Ovary (tissue), 9 donors: ENCODE results near the gene RD3L. TPM values are rescaled to one million over a fixed set of nuclear protein-coding genes. Genes with fewer than 3 reads are reported as not detected.

Experiments used
- DNase-seq, 5 donors: peaks; one replicate each; pipeline ENCODE4 v3.0.0-alpha.2; 2019 to 2020
- H3K27ac ChIP-seq, 2 donors: fragments of 200-600 bp; one replicate each; pipeline versions ENCODE4 v1.5.1 to v1.8.0; 2019 to 2022
- H3K27me3 ChIP-seq: fragments of 200-600 bp; one replicate; pipeline ENCODE4 v1.8.0; 2022
- H3K36me3 ChIP-seq: fragments of 200-600 bp; sonication (generic); one replicate; pipeline ENCODE4 v1.5.1; 2019
- H3K4me1 ChIP-seq: one replicate; pipeline ENCODE4 v1.8.1; 2013; ENCODE audit warnings: mild to moderate bottlenecking, moderate library complexity; ENCODE audit not compliant: insufficient read depth
- H3K4me3 ChIP-seq: fragments of 200-600 bp; sonication (generic); one replicate; pipeline ENCODE4 v1.5.1; 2017
- H3K9me3 ChIP-seq, 2 donors: fragments of 200-600 bp in 1 of 2; sonication (generic) in 1 of 2; one replicate each; pipeline versions ENCODE4 v1.5.1 to v1.8.1; 2013 to 2019; ENCODE audit warnings: mild to moderate bottlenecking in 1 of 2, moderate library complexity in 1 of 2
- EP300 ChIP-seq: sonication (generic); formaldehyde crosslinking; IDR thresholded peaks from one replicate; pipeline ENCODE4 v1.6.1; 2017; ENCODE audit warnings: antibody characterized with exemption
- POLR2A ChIP-seq: fragments of 450-650 bp; IDR thresholded peaks from one replicate; pipeline ENCODE4 v1.6.1; 2017; ENCODE audit warnings: antibody characterized with exemption, mild to moderate bottlenecking, moderate library complexity
- WGBS, 3 donors: extraction: QIAGEN DNeasy Blood & Tissue Kit in 1 of 3; methylation state at CpG; one replicate each; pipeline versions ENCODE4 v1.1.5 to v1.1.7; 2013 to 2017; 5-methylcytosine and 5-hydroxymethylcytosine counted together
- intact Hi-C, 4 donors: fragments of 100-400 bp; cut with DNase I; formaldehyde crosslinking; loops; one replicate each; pipeline versions ENCODE4 v1.11.0 to v1.15.1; 2022 to 2023
- polyA plus RNA-seq, 2 donors: library from polyadenylated mRNA; stranded (reverse); fragments of 200-250 nt in 1 of 2; fragments of 350-450 nt in 1 of 2; fragmentation: Illumina TruSeq in 1 of 2; extraction: RNeasy Lipid Tissue Mini Kit (QIAGEN cat#74804) in 1 of 2; gene quantifications; one replicate each; pipeline ENCODE4 v1.2.3, GENCODE V29; 2013 to 2014
- total RNA-seq, 7 donors: library from RNA; depleted of rRNA in 2 of 7; stranded (reverse); fragments of >200 nt in 2 of 7; fragmentation: NEBNext Ultra II Directional in 3 of 7; extraction: Animal tissue kit (Norgen Biotek cat#: 25700) in 3 of 7; gene quantifications; one replicate each; pipeline versions ENCODE4 v1.1.0 to v1.2.4, GENCODE V29; 2016 to 2023
- TF ChIP-seq, protein P1 (sequence below), 3 donors: fragments of 450-650 bp in 2 of 3; fragments of 200-600 bp in 1 of 3; IDR thresholded peaks; one replicate each; pipeline versions ENCODE4 v1.5.1 to v1.8.0; 2016 to 2022; ENCODE audit warnings: antibody characterized with exemption in 3 of 3, mild to moderate bottlenecking in 1 of 3
- donor health status: DM: no; HTN: no; CAD: no; lungs with moderate emphysema.
- donor health status: DM: no; HTN: no; CAD: no.
- donor health status: Bipolar disorder and iron deficiency.
- donor health status: DM: yes; HTN: yes; CAD: no.
- donor health status: DM: no; HTN: no; CAD: no.
- donor health status: DM: yes; HTN: yes; CAD: no.

Gene RD3L
- total and polyA plus RNA-seq, 9 donors, result not detected

DNA sequence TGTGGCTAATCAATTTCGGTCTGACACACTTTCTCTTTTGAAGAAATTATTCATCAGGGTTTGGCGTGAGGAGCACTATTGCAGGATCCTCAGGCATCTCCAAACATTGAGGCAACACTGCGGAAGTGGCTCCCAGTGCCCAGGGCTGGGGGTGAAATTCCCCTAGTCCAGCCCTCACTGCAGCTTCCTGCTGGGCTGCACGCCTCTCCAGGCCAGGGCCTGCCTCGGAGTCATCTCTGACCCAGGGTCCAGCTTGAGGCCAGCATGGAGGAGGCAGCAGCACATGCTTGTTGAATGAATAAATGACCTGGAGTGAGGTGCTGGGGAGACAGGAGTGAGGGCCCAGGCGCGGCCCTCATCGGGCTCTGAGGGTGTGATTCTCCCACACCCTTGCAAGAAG, 50.1 kb downstream of the RD3L start:
- WGBS, 3 donors, result 90 to 96% (median 93%) methylated on average over 8 of the region's 8 CpGs
- H3K36me3 ChIP-seq, result no peaks in the 10 kb centered on the region
- peaks cover 7% of the 10 kb centered on the region for H3K4me1 ChIP-seq
- H3K9me3 ChIP-seq, result no peaks in the 10 kb centered on the region
- intact Hi-C loops, result loop anchor here in 2 of 4 donors (10.0 kb wide), 1 partner anchor 87 kb away; no protein-coding TSS in a partner anchor
- DNase-seq, result no peak
- H3K27ac ChIP-seq, result no peak overlapping the region
- H3K27me3 ChIP-seq, result no peaks in the 10 kb centered on the region
- no peak for TF ChIP-seq EP300
- TF ChIP-seq POLR2A, result no peak
- TF ChIP-seq, protein P1, sequence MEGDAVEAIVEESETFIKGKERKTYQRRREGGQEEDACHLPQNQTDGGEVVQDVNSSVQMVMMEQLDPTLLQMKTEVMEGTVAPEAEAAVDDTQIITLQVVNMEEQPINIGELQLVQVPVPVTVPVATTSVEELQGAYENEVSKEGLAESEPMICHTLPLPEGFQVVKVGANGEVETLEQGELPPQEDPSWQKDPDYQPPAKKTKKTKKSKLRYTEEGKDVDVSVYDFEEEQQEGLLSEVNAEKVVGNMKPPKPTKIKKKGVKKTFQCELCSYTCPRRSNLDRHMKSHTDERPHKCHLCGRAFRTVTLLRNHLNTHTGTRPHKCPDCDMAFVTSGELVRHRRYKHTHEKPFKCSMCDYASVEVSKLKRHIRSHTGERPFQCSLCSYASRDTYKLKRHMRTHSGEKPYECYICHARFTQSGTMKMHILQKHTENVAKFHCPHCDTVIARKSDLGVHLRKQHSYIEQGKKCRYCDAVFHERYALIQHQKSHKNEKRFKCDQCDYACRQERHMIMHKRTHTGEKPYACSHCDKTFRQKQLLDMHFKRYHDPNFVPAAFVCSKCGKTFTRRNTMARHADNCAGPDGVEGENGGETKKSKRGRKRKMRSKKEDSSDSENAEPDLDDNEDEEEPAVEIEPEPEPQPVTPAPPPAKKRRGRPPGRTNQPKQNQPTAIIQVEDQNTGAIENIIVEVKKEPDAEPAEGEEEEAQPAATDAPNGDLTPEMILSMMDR (IDR thresholded peaks at IDR 0.05), result no peak
- no peak overlapping the region for H3K4me3 ChIP-seq

DNA sequence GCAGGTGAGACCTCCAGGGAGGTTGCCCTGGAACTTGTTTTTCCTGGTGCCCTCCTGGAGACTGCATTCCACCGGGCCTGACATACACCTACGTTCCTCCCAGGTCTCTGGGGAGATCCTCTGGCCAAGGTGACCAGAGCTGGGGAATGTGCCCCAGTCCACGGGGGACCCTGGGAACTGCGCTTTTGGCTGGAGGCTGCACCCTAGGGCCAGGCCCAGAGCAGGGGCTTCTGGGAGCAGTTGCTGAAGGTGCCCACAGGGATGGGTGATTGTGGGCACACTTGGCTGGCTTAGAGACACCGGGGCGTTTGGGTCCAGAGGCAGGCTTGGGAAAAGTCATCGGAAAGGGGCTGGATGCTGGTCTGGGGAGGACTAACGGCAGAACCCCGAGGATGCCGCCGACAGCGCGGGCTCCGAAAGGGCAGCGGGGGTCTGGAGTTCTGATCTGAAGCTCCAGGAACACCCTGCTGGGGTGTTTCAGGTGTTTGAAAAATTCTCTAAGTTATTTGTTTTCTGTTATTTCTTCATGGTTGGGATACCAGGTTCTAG, 50.6 kb downstream of the RD3L start:
- intact Hi-C loops, result loop anchor here in 2 of 4 donors (10.0 kb wide), 1 partner anchor 87 kb away; no protein-coding TSS in a partner anchor
- TF ChIP-seq, protein P1 (IDR thresholded peaks at IDR 0.05), result no peak
- TF ChIP-seq POLR2A (no peak), EP300 (no peak)
- H3K27ac ChIP-seq, result no peak overlapping the region
- 86 to 91% (median 90%) methylated on average over 15 of the region's 15 CpGs for WGBS, 3 donors
- no peaks in the 10 kb centered on the region for H3K36me3 ChIP-seq
- DNase-seq, result no peak
- H3K27me3 ChIP-seq, result no peaks in the 10 kb centered on the region
- no peaks in the 10 kb centered on the region for H3K9me3 ChIP-seq
- H3K4me1 ChIP-seq, result peaks cover 7% of the 10 kb centered on the region
- H3K4me3 ChIP-seq, result no peak overlapping the region

DNA sequence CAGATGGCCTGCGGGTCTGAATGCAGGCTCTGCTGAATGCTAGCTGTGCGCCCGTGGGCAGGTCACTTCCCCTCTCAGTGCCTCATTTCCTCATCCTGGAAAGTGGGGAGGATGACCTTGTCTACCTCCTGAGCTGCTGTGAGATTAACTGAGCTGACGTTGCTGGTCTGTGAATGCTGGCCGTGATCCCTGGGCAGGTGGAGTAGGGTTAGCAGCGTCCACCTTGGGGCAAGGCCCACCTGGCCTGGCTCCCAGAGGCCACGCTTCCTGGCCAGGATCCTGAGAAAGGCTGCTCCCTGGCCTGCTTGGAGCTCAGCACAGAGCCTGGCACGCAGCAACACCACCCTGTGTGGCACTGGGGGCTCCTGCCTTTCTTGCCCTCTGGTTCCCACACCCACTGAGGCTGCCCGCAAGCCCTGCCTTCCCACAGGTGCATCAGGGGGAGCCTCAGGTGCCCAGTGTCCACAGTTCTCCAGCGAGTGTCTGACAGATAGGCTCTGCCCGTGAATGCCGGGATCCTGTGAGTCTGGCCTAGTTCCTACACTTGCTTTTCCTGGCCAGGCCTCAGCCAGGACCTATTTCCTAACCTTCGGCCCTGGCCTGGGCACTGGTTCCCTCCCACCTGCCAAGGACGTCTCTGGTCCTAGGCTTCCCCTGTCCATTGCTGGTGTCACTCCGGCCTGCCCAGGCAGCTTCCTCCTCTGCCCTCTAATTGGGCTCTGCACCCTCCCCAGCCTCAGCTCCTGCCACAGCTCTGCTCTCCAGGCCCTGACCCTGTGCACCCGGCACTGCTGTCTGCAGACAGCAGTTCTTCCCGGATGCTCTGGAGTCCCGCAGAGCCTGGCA, 51.3 kb downstream of the RD3L start:
- intact Hi-C loops, result loop anchor here in 2 of 4 donors (10.0 kb wide), 1 partner anchor 86 kb away; no protein-coding TSS in a partner anchor
- Histone ChIP-seq H3K9me3 (no peaks in the 10 kb centered on the region), H3K4me1 (peaks cover 11% of the 10 kb centered on the region), H3K4me3 (no peak overlapping the region), H3K36me3 (no peaks in the 10 kb centered on the region), H3K27ac (no peak overlapping the region), H3K27me3 (no peaks in the 10 kb centered on the region)
- TF ChIP-seq, protein P1 (IDR thresholded peaks at IDR 0.05), result no peak
- TF ChIP-seq EP300 (no peak), POLR2A (no peak)
- 78 to 82% (median 78%) methylated on average over 18 of the region's 18 CpGs for WGBS, 3 donors
- DNase-seq, result no peak

Other genes starting within 250 kb of the RD3L start
- 1 to 10 TPM; 1.4 to 8.5 (median 2.9) TPM for gene XRCC3, start 227.1 kb downstream of the RD3L start, total RNA-seq
- 1 to 10 TPM; 3.7 to 4.5 TPM for gene XRCC3, start 227.1 kb downstream of the RD3L start, polyA plus RNA-seq
- gene ZFYVE21, start 226.7 kb downstream of the RD3L start, total RNA-seq, result 100 to 1,000 TPM in 1 of 7 donors, 10 to 100 TPM in 6; 75.6 to 110 (median 83.1) TPM
- gene ZFYVE21, start 226.7 kb downstream of the RD3L start, polyA plus RNA-seq, result 100 to 1,000 TPM in 1 of 2 donors, 10 to 100 TPM in 1; 81.8 to 111 TPM
- 10 to 100 TPM; 15.0 to 64.8 (median 48.7) TPM for gene PPP1R13B, start 95.0 kb downstream of the RD3L start, total RNA-seq
- gene PPP1R13B, start 95.0 kb downstream of the RD3L start, polyA plus RNA-seq, result 10 to 100 TPM; 17.9 to 27.5 TPM
- 1 to 10 TPM in 2 of 7 donors, under 1 TPM in 5; 0.45 to 5.1 (median 0.83) TPM for gene TDRD9, start 14.1 kb downstream of the RD3L start, total RNA-seq
- 1 to 10 TPM in 1 of 2 donors, under 1 TPM in 1; 0.23 to 1.1 TPM for gene TDRD9, start 14.1 kb downstream of the RD3L start, polyA plus RNA-seq
- gene ASPG, start 143.2 kb upstream of the RD3L start, total RNA-seq, result 10 to 100 TPM; 10.5 to 28.8 (median 19.8) TPM
- gene ASPG, start 143.2 kb upstream of the RD3L start, polyA plus RNA-seq, result 10 to 100 TPM in 1 of 2 donors, under 1 TPM in 1; 0.45 to 11.0 TPM
- 10 to 100 TPM in 3 of 7 donors, 1 to 10 TPM in 4; 1.4 to 16.8 (median 6.4) TPM for gene KIF26A, start 196.1 kb upstream of the RD3L start, total RNA-seq
- 1 to 10 TPM in 1 of 2 donors, under 1 TPM in 1; 0.32 to 5.3 TPM for gene KIF26A, start 196.1 kb upstream of the RD3L start, polyA plus RNA-seq